Stimulated activated CD4-positive, alpha-beta T cell treated with anti-CD3 and anti-CD28 coated beads, Interleukin-2, amount 100 ng/mL, for 24 hours (primary cell): ENCODE results near the gene BASP1.
"Not testable (repeated sequence)": the region's sequence is repeated elsewhere in the genome, so short reads cannot be mapped to it uniquely, and the experiment has no call there.

Experiments
- DNase-seq, 2 donors: peaks; one replicate each; pipeline ENCODE4 v3.0.0-alpha.2; 2020

Gene BASP1

GRCh38 chr5:17257705-17258273 is 40.4 kb downstream of the BASP1 start:
- DNase-seq, result no peak

- DNase-seq, result no peak
These were observed 41.0 kb downstream of the BASP1 start for GRCh38 chr5:17258431-17258830.

- not testable (repeated sequence) for DNase-seq
These were observed 41.6 kb downstream of the BASP1 start for GRCh38 chr5:17259012-17259411.

GRCh38 chr5:17259630-17260257 is 42.3 kb downstream of the BASP1 start:
- no peak for DNase-seq

- no peak for DNase-seq
These were observed 43.1 kb downstream of the BASP1 start for GRCh38 chr5:17260549-17260948.

- DNase-seq, result no peak
These were observed 43.6 kb downstream of the BASP1 start for GRCh38 chr5:17261075-17261474.

GRCh38 chr5:17265041-17265440 is 47.6 kb downstream of the BASP1 start:
- no peak for DNase-seq

- no peak for DNase-seq
These were observed 49.7 kb downstream of the BASP1 start for GRCh38 chr5:17267106-17267505.

- no peak for DNase-seq
These were observed 51.8 kb downstream of the BASP1 start for GRCh38 chr5:17269201-17269600.

- no peak for DNase-seq
These were observed 54.7 kb downstream of the BASP1 start for GRCh38 chr5:17272111-17272510.

- no peak for DNase-seq
These were observed 58.1 kb downstream of the BASP1 start for GRCh38 chr5:17275289-17276158.

- no peak for DNase-seq
These were observed 59.0 kb downstream of the BASP1 start for GRCh38 chr5:17276445-17276844.

- DNase-seq, result no peak
These were observed 60.5 kb downstream of the BASP1 start for GRCh38 chr5:17277907-17278306.

- no peak for DNase-seq
These were observed 61.5 kb downstream of the BASP1 start for GRCh38 chr5:17278931-17279330.

GRCh38 chr5:17279487-17279886 is 62.1 kb downstream of the BASP1 start:
- DNase-seq, result no peak

- DNase-seq, result no peak
These were observed 65.1 kb downstream of the BASP1 start for GRCh38 chr5:17282283-17283120.

GRCh38 chr5:17283121-17283415 is 65.6 kb downstream of the BASP1 start:
- no peak for DNase-seq

GRCh38 chr5:17287501-17288155 is 70.2 kb downstream of the BASP1 start:
- DNase-seq, result no peak

GRCh38 chr5:17288570-17288969 is 71.1 kb downstream of the BASP1 start:
- no peak for DNase-seq

GRCh38 chr5:17289681-17290539 is 72.5 kb downstream of the BASP1 start:
- no peak for DNase-seq

- DNase-seq, result no peak
These were observed 73.1 kb downstream of the BASP1 start for GRCh38 chr5:17290540-17290974.
